ENCODE data around the gene GIGYF2.

GIGYF2 gene

GRCh38 chr2:232873292-232873908 is 176.3 kb downstream of the GIGYF2 start:
- TF ChIP-seq CTCF (conservative IDR thresholded peaks at IDR 0.05; ENCODE audit: low read depth, low read length), result no peak
- no peak for DNase-seq (ENCODE audit: low read depth)
- H3K4me3 ChIP-seq (ENCODE audit: low read length), result no peak overlapping the region

- no peak for DNase-seq (ENCODE audit: low read depth)
- H3K4me3 ChIP-seq (ENCODE audit: low read length), result no peak overlapping the region
- TF ChIP-seq CTCF (conservative IDR thresholded peaks at IDR 0.05; ENCODE audit: low read depth, low read length), result no peak
Measured at GRCh38 chr2:232873909-232874641, 176.9 kb downstream of the GIGYF2 start.

GRCh38 chr2:232874677-232875223 is 177.6 kb downstream of the GIGYF2 start:
- no peak for TF ChIP-seq CTCF (conservative IDR thresholded peaks at IDR 0.05; ENCODE audit: low read depth, low read length)
- no peak for DNase-seq (ENCODE audit: low read depth)
- no peak overlapping the region for H3K4me3 ChIP-seq (ENCODE audit: low read length)

GRCh38 chr2:232875256-232876121 is 178.4 kb downstream of the GIGYF2 start:
- DNase-seq (ENCODE audit: low read depth), result no peak
- peak overlapping the region; percentile 38 for H3K4me3 ChIP-seq (ENCODE audit: low read length)
- peak; percentile 17 for TF ChIP-seq CTCF (conservative IDR thresholded peaks at IDR 0.05; ENCODE audit: low read depth, low read length)

- peak overlapping the region; percentile 46 for H3K4me3 ChIP-seq (ENCODE audit: low read length)
- DNase-seq (ENCODE audit: low read depth), result no peak
- TF ChIP-seq CTCF (conservative IDR thresholded peaks at IDR 0.05; ENCODE audit: low read depth, low read length), result peak; percentile 32
Measured at GRCh38 chr2:232876161-232876977, 179.2 kb downstream of the GIGYF2 start.

GRCh38 chr2:232876978-232877441 is 179.9 kb downstream of the GIGYF2 start:
- peak overlapping the region; percentile 46 for H3K4me3 ChIP-seq (ENCODE audit: low read length)
- no peak for DNase-seq (ENCODE audit: low read depth)
- no peak for TF ChIP-seq CTCF (conservative IDR thresholded peaks at IDR 0.05; ENCODE audit: low read depth, low read length)
